Measurements from ENCODE around the gene ANK3.

GRCh38 chr10:60082744-60083344, 306.8 kb downstream of the ANK3 start:
- TF ChIP-seq CTCF (IDR thresholded peaks at IDR 0.05; ENCODE audit: poor library complexity, severe bottlenecking) (no peak), REST (IDR thresholded peaks at IDR 0.05; ENCODE audit: borderline replicate concordance) (no peak)
